ENCODE results near the gene UBE2E1.

The UBE2E1 gene

DNA sequence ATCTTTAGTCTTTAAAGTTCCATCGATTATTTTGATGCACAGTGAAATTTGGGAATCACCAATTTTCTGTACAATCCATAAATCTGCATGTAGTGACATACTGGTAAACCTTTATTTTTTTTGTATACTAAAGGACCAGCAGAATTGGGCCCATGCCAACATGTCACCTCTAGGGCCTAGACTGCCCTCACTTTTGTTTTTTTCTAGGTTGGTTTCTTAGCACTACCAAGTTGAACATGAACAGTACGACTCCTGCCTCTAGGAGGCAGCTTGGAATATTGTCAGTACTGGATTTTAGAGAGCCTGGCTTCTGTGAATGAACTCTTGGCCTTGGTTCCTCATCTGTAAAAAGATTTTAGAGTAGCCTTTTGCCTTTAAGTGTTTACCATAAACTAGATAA lies 78.7 kb downstream of the UBE2E1 start:
- DNase-seq (ENCODE audit: low read depth in 2 of 2), result no peak
- peak; percentile 16 for TF ChIP-seq CTCF (IDR thresholded peaks at IDR 0.05; ENCODE audit: low read depth, low read length)

DNA sequence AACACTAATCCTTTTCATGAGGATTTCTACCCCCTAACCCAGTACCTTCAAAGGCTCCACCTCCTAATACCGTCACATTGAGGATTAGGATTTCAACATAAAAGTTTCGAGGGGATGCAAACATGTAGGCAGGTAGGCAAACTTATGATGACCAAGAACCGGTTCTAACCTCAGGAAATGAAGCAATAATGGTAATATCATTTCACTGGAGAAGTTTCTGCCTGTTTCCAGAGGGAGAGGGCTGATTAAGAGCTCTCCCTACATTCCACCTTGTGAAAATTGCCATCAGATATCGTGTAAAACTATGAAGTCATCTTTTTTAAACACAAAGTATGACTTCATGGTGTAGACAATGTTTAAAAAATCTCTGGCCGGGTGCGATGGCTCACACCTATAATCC lies 79.5 kb downstream of the UBE2E1 start:
- no peak for DNase-seq (ENCODE audit: low read depth in 2 of 2)
- H3K4me3 ChIP-seq (replicated peaks in 1 of 2; ENCODE audit: low read depth in 2 of 2, low read length in 2 of 2), result no peak overlapping the region
- no peak for TF ChIP-seq CTCF (IDR thresholded peaks at IDR 0.05; ENCODE audit: low read depth, low read length)

More for the DNA sequence above, 78.7 kb downstream of the UBE2E1 start:
- no peak overlapping the region for H3K4me3 ChIP-seq (replicated peaks in 1 of 2; ENCODE audit: low read depth in 2 of 2, low read length in 2 of 2)

GRCh38 chr3:23886311-23886710 lies 80.6 kb downstream of the UBE2E1 start:
- TF ChIP-seq CTCF (IDR thresholded peaks at IDR 0.05; ENCODE audit: low read depth, low read length), result no peak
- no peak overlapping the region for H3K4me3 ChIP-seq (replicated peaks in 1 of 2; ENCODE audit: low read depth in 2 of 2, low read length in 2 of 2)
- DNase-seq (ENCODE audit: low read depth in 2 of 2), result no peak

- TF ChIP-seq CTCF (IDR thresholded peaks at IDR 0.05; ENCODE audit: low read depth, low read length), result peak; percentile 76
- peak; percentile 69 to 71 for DNase-seq (ENCODE audit: low read depth in 2 of 2)
- H3K4me3 ChIP-seq (replicated peaks in 1 of 2; ENCODE audit: low read depth in 2 of 2, low read length in 2 of 2), result no peak overlapping the region
Observed at GRCh38 chr3:23888617-23889228, 83.0 kb downstream of the UBE2E1 start.

DNA sequence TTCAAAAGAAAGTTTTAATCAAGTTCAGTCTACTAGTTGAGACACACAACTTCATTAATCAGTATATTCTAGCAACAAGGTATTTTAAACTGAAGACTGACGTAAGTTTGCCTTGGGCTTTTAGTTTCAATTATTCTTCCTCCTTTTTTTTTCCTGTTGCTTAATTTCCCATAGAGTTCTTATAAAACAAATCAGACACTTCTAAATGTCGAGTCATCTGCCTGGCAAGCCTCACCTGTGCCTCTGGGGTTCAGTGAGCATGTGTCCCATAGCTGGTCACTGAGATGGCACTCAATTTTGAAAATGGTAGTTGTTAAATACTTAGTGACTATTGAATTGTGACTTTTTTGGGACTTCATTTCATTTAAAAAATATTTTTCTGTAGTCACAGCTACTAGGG lies 83.6 kb downstream of the UBE2E1 start:
- no peak for TF ChIP-seq CTCF (IDR thresholded peaks at IDR 0.05; ENCODE audit: low read depth, low read length)
- H3K4me3 ChIP-seq (replicated peaks in 1 of 2; ENCODE audit: low read depth in 2 of 2, low read length in 2 of 2), result no peak overlapping the region
- no peak for DNase-seq (ENCODE audit: low read depth in 2 of 2)

DNA sequence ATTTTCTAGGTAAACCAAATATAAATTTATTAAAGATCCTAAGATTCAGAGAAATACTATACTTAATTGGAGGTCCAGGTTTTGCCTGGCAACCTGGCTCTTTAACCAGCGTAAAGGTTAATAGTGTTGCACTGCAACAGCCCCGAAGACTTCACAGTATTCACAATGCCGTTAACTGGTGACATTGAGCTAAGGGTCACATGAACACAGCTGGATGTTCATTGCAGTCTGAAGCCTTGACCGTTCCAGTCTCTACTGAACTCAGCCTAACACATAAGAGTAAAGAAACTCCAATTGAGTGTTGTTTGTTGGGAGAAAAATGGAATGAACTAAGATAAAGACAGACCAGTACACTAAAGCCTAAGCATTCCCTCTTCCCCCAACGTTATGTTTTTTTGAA lies 84.2 kb downstream of the UBE2E1 start:
- TF ChIP-seq CTCF (IDR thresholded peaks at IDR 0.05; ENCODE audit: low read depth, low read length), result no peak
- no peak for DNase-seq (ENCODE audit: low read depth in 2 of 2)
- H3K4me3 ChIP-seq (replicated peaks in 1 of 2; ENCODE audit: low read depth in 2 of 2, low read length in 2 of 2), result no peak overlapping the region

Measured in cardiac fibroblast (primary cell).